ENCODE results near the gene MYH7. TPM values are rescaled to one million over a fixed set of nuclear protein-coding genes. Genes with fewer than 3 reads are reported as not detected.

The MYH7 gene
- polyA plus RNA-seq, 1 of the 3 experiments (the other 2 are of a cell fraction) = not detected

DNA sequence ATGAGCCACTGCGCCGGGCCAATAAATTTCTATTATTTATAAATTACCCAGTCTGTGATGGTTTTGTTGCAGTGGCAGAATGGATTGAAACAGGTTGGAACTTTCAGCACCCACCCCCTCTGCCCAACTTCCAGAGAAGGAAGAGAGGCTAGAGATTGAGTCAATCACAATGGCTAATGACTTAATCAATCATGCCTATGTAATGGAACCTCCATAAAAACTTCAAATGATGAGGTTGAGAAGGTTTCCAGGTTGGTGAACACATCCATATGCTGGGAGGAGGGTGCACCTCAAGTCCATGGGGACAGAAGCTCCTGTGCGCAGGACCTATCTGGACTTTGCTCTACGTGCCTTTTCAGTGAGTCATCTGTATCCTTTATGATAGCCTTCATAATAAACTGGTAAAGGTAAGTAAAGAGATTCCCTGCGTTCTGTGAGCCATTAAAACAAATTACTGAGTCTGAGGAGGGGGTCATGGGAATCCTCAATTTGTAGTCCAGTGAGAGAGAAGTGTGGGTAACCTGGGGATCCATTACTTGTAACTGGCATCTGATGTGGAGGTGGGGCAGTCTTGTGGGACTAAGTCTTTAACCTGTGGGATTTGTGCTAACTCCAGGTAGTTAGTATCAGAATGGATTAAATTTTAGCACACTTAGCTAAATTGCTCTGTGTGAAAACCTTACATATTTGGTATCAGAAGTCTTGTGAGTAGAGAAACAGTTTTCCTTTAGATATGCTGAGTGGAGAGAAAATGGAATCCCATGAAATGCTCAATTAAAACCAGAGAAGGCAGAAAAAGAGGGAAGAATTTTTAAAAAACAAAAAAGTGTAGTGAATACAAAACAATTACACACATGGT lies 22.4 kb upstream of the MYH7 start:
- TF ChIP-seq SMC3 (IDR thresholded peaks at IDR 0.05; ENCODE audit: low read depth, low read length) (no peak), RCOR1 (IDR thresholded peaks at IDR 0.05; ENCODE audit: low read length) (no peak), GATA2 (CRISPR knock-in tag; IDR thresholded peaks at IDR 0.05) (no peak), TEAD4 (IDR thresholded peaks at IDR 0.05; ENCODE audit: borderline replicate concordance, insufficient read depth) (no peak), EZH2phosphoT487 (IDR thresholded peaks at IDR 0.05; ENCODE audit: borderline replicate concordance, low read depth) (no peak), RFX5 (IDR thresholded peaks at IDR 0.05; ENCODE audit: low read length) (no peak), FOSL2 (IDR thresholded peaks at IDR 0.05; ENCODE audit: borderline replicate concordance, low read depth) (no peak), JUND (IDR thresholded peaks at IDR 0.05) (no peak), RAD21 (IDR thresholded peaks at IDR 0.05; ENCODE audit: low read length) (no peak), TAF1 (IDR thresholded peaks at IDR 0.05; ENCODE audit: borderline replicate concordance, low read depth, low read length) (no peak), POLR2AphosphoS5 (IDR thresholded peaks at IDR 0.05; ENCODE audit: low read depth, low read length) (no peak), RXRA (IDR thresholded peaks at IDR 0.05; ENCODE audit: borderline replicate concordance, low read depth) (no peak), NFIC (IDR thresholded peaks at IDR 0.05; ENCODE audit: borderline replicate concordance) (no peak), SIN3A (IDR thresholded peaks at IDR 0.05; ENCODE audit: borderline replicate concordance, low read depth, low read length) (no peak), GABPA (IDR thresholded peaks at IDR 0.05; ENCODE audit: low read depth) (no peak), CHD2 (IDR thresholded peaks at IDR 0.05; ENCODE audit: low read length, partially characterized antibody) (no peak)
- TF ChIP-seq, protein P1, sequence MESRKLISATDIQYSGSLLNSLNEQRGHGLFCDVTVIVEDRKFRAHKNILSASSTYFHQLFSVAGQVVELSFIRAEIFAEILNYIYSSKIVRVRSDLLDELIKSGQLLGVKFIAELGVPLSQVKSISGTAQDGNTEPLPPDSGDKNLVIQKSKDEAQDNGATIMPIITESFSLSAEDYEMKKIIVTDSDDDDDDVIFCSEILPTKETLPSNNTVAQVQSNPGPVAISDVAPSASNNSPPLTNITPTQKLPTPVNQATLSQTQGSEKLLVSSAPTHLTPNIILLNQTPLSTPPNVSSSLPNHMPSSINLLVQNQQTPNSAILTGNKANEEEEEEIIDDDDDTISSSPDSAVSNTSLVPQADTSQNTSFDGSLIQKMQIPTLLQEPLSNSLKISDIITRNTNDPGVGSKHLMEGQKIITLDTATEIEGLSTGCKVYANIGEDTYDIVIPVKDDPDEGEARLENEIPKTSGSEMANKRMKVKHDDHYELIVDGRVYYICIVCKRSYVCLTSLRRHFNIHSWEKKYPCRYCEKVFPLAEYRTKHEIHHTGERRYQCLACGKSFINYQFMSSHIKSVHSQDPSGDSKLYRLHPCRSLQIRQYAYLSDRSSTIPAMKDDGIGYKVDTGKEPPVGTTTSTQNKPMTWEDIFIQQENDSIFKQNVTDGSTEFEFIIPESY (IDR thresholded peaks at IDR 0.05; ENCODE audit: borderline replicate concordance, low read depth) = no peak
- TF ChIP-seq, protein P2, sequence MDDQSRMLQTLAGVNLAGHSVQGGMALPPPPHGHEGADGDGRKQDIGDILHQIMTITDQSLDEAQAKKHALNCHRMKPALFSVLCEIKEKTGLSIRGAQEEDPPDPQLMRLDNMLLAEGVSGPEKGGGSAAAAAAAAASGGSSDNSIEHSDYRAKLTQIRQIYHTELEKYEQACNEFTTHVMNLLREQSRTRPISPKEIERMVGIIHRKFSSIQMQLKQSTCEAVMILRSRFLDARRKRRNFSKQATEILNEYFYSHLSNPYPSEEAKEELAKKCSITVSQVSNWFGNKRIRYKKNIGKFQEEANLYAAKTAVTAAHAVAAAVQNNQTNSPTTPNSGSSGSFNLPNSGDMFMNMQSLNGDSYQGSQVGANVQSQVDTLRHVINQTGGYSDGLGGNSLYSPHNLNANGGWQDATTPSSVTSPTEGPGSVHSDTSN (IDR thresholded peaks at IDR 0.05) = no peak
- H3K9me3 ChIP-seq = no peaks in the 10 kb centered on the region
- peaks cover 0 to 7% of the 10 kb centered on the region in 2 experiments; a peak in 2 of 4 replicates for H3K4me1 ChIP-seq (ENCODE audit: control insufficient read depth in 1 of 2, insufficient read depth in 2 of 2, low read depth in 1 of 2, low read length in 1 of 2)
- POLR2A ChIA-PET = no interaction called here
- no peak overlapping the region for H3K9ac ChIP-seq
- H4K20me1 ChIP-seq (ENCODE audit: insufficient read depth) = no peaks in the 10 kb centered on the region
- H3K36me3 ChIP-seq (replicated peaks in 1 of 2; ENCODE audit: control insufficient read depth in 1 of 2, insufficient read depth in 2 of 2, low read length in 1 of 2) = no peaks in the 10 kb centered on the region
- H3F3A ChIP-seq (replicated peaks; ENCODE audit: insufficient read depth) = no peaks in the 10 kb centered on the region
- no peak for DNase-seq
- H3K4me2 ChIP-seq = no peak overlapping the region
- no peaks in the 10 kb centered on the region for H3K9me2 ChIP-seq
- H3K79me2 ChIP-seq (ENCODE audit: insufficient read depth) = no peaks in the 10 kb centered on the region
- no peaks in the 10 kb centered on the region for H3K27me3 ChIP-seq (ENCODE audit: insufficient read depth)
- H2AFZ ChIP-seq (ENCODE audit: low read depth) = no peak overlapping the region
- H3K4me3 ChIP-seq (ENCODE audit: low read depth in 2 of 2, low read length in 1 of 2) = no peak overlapping the region
- H3K27ac ChIP-seq (ENCODE audit: low read depth in 2 of 2, low read length in 1 of 2) = no peak overlapping the region
- CTCF ChIA-PET = interaction anchor here (1.0 to 2.1 kb wide), 4 partner anchors 10 to 131 kb away, joined by 3 to 6 read pairs (median 3); partner anchors contain the start of gene AP1G2
- 36% methylated on average over 3 of the region's 5 CpGs for WGBS (ENCODE audit: low lambda C conversion rate)
